ENCODE results near the gene KLHL15. TPM values are rescaled to one million over a fixed set of nuclear protein-coding genes. Genes with fewer than 3 reads are reported as not detected.
A peak's percentile ranks its signal among the peaks of the same experiment; 100 is the strongest.

KLHL15 gene
- total and polyA plus RNA-seq, 2 experiments from 2014 or later, result 2.4 to 15.0 TPM

- Histone ChIP-seq H3K27ac (ENCODE audit: low read depth) (no peak overlapping the region), H3K9me2 (ENCODE audit: insufficient read depth) (no peaks in the 10 kb centered on the region), H4K20me1 (replicated peaks; ENCODE audit: insufficient read depth) (no peaks in the 10 kb centered on the region), H3K4me1 (ENCODE audit: insufficient read depth) (no peaks in the 10 kb centered on the region; the same call in 1 of the 2 replicates), H3K36me3 (ENCODE audit: insufficient read depth) (no peaks in the 10 kb centered on the region), H3F3A (replicated peaks; ENCODE audit: low read depth) (no peaks in the 10 kb centered on the region), H3K4me2 (no peak overlapping the region), H3K79me2 (replicated peaks; ENCODE audit: insufficient read depth) (no peaks in the 10 kb centered on the region), H3K27me3 (ENCODE audit: insufficient read depth) (no peaks in the 10 kb centered on the region), H3K4me3 (no peak overlapping the region), H2AFZ (no peak overlapping the region)
- Mint-ChIP-seq H3K27ac (no peak overlapping the region), H3K36me3 (ENCODE audit: low read depth) (no peaks in the 10 kb centered on the region), H3K9me3 (no peaks in the 10 kb centered on the region), H3K27me3 (ENCODE audit: insufficient read depth, low read depth, poor library complexity) (no peaks in the 10 kb centered on the region), H3K4me3 (no peak overlapping the region), H3K4me1 (peaks cover 5% of the 10 kb centered on the region; the same call in 2 of the 3 replicates)
- TF ChIP-seq EZH2 (IDR thresholded peaks at IDR 0.05; ENCODE audit: low read depth, unreplicated experiment) (no peak), ZNF331 (CRISPR knock-in tag; IDR thresholded peaks at IDR 0.05; ENCODE audit: low read depth) (no peak), POLR2AphosphoS5 (IDR thresholded peaks at IDR 0.05; ENCODE audit: low read depth) (no peak), ZNF114 (CRISPR knock-in tag; IDR thresholded peaks at IDR 0.05) (no peak), CTCF (conservative IDR thresholded peaks at IDR 0.05; ENCODE audit: low read depth in 2 of 2) (0 out of 4 replicates have a peak, but pooled peaks of 1 of the 2 experiments have one; percentile 6), ETS1 (IDR thresholded peaks at IDR 0.05) (no peak)
- ATAC-seq, result peak; percentile 75
- peak; percentile 13 for DNase-seq (ENCODE audit: low spot score)
These were observed 89.9 kb downstream of the KLHL15 start for GRCh38 chrX:23937100-23937499.

- no peak overlapping the region for H3K27ac ChIP-seq (ENCODE audit: low read depth)
- Mint-ChIP-seq H3K36me3 (ENCODE audit: low read depth) (no peaks in the 10 kb centered on the region), H3K27me3 (ENCODE audit: insufficient read depth, low read depth, poor library complexity) (no peaks in the 10 kb centered on the region), H3K9me3 (no peaks in the 10 kb centered on the region), H3K27ac (no peak overlapping the region), H3K4me3 (no peak overlapping the region), H3K4me1 (peaks cover 5% of the 10 kb centered on the region; the same call in 2 of the 3 replicates)
- no peak overlapping the region for H2AFZ ChIP-seq
- H3K79me2 ChIP-seq (replicated peaks; ENCODE audit: insufficient read depth), result no peaks in the 10 kb centered on the region
- DNase-seq (ENCODE audit: low spot score) (no peak), ATAC-seq (no peak)
- H3K4me2 ChIP-seq, result no peak overlapping the region
- no peaks in the 10 kb centered on the region; the same call in 1 of the 2 replicates for H3K4me1 ChIP-seq (ENCODE audit: insufficient read depth)
- H3K4me3 ChIP-seq, result no peak overlapping the region
- no peaks in the 10 kb centered on the region for H3F3A ChIP-seq (replicated peaks; ENCODE audit: low read depth)
- no peaks in the 10 kb centered on the region for H3K36me3 ChIP-seq (ENCODE audit: insufficient read depth)
- H3K9me2 ChIP-seq (ENCODE audit: insufficient read depth), result no peaks in the 10 kb centered on the region
- no peaks in the 10 kb centered on the region for H3K27me3 ChIP-seq (ENCODE audit: insufficient read depth)
- H4K20me1 ChIP-seq (replicated peaks; ENCODE audit: insufficient read depth), result no peaks in the 10 kb centered on the region
- no peak for TF ChIP-seq EZH2phosphoT487 (IDR thresholded peaks at IDR 0.05; ENCODE audit: unreplicated experiment)
- no peak for TF ChIP-seq CREB1 (CRISPR knock-in tag; IDR thresholded peaks at IDR 0.05; ENCODE audit: low read depth)
- TF ChIP-seq JUNB (IDR thresholded peaks at IDR 0.05; ENCODE audit: unreplicated experiment), result no peak
- no peak for TF ChIP-seq POLR2AphosphoS5 (IDR thresholded peaks at IDR 0.05; ENCODE audit: low read depth)
- TF ChIP-seq STAT1 (IDR thresholded peaks at IDR 0.05; ENCODE audit: unreplicated experiment), result no peak
- no peak for TF ChIP-seq CTCF (conservative IDR thresholded peaks at IDR 0.05; ENCODE audit: low read depth in 2 of 2)
- TF ChIP-seq ZNF331 (CRISPR knock-in tag; IDR thresholded peaks at IDR 0.05; ENCODE audit: low read depth), result no peak
- no peak for TF ChIP-seq REST (IDR thresholded peaks at IDR 0.05; ENCODE audit: unreplicated experiment)
- TF ChIP-seq NANOG (IDR thresholded peaks at IDR 0.05; ENCODE audit: borderline replicate concordance), result no peak
These were observed 90.8 kb downstream of the KLHL15 start for GRCh38 chrX:23936180-23936579.

Measured in GM23338 (cell line).